Panc1 (cell line): ENCODE data around the gene RAPGEF3.

Experiments used
- POLR2AphosphoS5 ChIP-seq: IDR thresholded peaks from 2 replicates; pipeline ENCODE4 v1.6.1; 2012; ENCODE audit warnings: mild to moderate bottlenecking, low read depth, low read length, moderate library complexity
- TCF7L2 ChIP-seq: IDR thresholded peaks from 2 replicates; pipeline ENCODE4 v1.6.1; 2011; ENCODE audit warnings: mild to moderate bottlenecking, low read depth, low read length, inconsistent platforms
- TF ChIP-seq, protein P1 (sequence below): fragments of 450-650 bp; IDR thresholded peaks from 2 replicates; pipeline ENCODE4 v1.5.1; 2017; ENCODE audit warnings: mild to moderate bottlenecking
- TF ChIP-seq, protein P2 (sequence below), 2 experiments: IDR thresholded peaks; 2 replicates each; pipeline ENCODE4 v1.6.1; 2011 to 2012; ENCODE audit warnings: low read depth in 2 of 2, control low read depth in 1 of 2, low read length in 1 of 2, mild to moderate bottlenecking in 1 of 2, moderate library complexity in 1 of 2; ENCODE audit not compliant: insufficient read depth in 1 of 2

DNA sequence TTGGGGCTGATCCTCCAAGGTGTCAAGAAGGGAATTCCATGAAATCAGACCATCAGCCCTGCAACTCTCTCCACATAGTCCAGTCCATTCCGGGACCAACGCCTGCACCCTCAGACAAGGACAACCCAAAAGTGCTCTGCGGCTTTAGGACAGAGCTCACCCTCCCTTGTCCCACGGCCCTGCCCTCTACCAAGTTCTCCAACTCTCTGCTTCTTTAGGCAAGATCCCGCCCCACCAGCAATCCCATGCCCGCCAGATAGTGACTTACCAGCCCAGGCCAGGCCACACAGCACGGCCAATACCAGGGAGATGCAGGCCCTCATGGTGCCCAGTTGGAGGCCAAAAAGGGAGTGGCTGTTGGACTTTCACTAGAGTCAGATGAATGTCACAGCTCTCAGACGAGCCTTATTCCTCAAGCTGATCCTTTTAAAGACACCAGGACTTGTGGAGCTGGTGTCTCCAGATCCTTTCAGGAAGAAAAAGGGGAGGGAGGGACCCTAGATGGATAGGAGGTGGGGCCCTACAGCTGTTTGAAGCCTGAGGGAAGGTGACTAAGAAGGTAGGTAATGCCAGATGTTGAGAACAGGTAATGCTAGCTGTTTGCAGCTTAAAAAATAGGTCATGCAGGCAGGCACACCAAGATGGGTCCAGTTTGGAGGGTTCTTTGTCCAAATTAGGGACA is 33.4 kb downstream of the RAPGEF3 start, which contains the start of gene ENDOU:
- TF ChIP-seq, protein P1, sequence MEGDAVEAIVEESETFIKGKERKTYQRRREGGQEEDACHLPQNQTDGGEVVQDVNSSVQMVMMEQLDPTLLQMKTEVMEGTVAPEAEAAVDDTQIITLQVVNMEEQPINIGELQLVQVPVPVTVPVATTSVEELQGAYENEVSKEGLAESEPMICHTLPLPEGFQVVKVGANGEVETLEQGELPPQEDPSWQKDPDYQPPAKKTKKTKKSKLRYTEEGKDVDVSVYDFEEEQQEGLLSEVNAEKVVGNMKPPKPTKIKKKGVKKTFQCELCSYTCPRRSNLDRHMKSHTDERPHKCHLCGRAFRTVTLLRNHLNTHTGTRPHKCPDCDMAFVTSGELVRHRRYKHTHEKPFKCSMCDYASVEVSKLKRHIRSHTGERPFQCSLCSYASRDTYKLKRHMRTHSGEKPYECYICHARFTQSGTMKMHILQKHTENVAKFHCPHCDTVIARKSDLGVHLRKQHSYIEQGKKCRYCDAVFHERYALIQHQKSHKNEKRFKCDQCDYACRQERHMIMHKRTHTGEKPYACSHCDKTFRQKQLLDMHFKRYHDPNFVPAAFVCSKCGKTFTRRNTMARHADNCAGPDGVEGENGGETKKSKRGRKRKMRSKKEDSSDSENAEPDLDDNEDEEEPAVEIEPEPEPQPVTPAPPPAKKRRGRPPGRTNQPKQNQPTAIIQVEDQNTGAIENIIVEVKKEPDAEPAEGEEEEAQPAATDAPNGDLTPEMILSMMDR = no peak
- TF ChIP-seq POLR2AphosphoS5 (no peak), TCF7L2 (no peak)
- TF ChIP-seq, protein P2, sequence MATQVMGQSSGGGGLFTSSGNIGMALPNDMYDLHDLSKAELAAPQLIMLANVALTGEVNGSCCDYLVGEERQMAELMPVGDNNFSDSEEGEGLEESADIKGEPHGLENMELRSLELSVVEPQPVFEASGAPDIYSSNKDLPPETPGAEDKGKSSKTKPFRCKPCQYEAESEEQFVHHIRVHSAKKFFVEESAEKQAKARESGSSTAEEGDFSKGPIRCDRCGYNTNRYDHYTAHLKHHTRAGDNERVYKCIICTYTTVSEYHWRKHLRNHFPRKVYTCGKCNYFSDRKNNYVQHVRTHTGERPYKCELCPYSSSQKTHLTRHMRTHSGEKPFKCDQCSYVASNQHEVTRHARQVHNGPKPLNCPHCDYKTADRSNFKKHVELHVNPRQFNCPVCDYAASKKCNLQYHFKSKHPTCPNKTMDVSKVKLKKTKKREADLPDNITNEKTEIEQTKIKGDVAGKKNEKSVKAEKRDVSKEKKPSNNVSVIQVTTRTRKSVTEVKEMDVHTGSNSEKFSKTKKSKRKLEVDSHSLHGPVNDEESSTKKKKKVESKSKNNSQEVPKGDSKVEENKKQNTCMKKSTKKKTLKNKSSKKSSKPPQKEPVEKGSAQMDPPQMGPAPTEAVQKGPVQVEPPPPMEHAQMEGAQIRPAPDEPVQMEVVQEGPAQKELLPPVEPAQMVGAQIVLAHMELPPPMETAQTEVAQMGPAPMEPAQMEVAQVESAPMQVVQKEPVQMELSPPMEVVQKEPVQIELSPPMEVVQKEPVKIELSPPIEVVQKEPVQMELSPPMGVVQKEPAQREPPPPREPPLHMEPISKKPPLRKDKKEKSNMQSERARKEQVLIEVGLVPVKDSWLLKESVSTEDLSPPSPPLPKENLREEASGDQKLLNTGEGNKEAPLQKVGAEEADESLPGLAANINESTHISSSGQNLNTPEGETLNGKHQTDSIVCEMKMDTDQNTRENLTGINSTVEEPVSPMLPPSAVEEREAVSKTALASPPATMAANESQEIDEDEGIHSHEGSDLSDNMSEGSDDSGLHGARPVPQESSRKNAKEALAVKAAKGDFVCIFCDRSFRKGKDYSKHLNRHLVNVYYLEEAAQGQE (IDR thresholded peaks at IDR 0.05; ENCODE audit: insufficient read depth in 1 of 2, low read depth in 2 of 2, low read length in 1 of 2) = no peak
